Fibroblast of skin of left biceps (primary cell): ENCODE data around the gene OR6N2.

Experiments
- DNase-seq, 2 experiments: peaks; one replicate each; pipeline ENCODE4 v3.0.0-alpha.2; 2013; ENCODE audit warnings: low read depth in 2 of 2

OR6N2 gene

DNA sequence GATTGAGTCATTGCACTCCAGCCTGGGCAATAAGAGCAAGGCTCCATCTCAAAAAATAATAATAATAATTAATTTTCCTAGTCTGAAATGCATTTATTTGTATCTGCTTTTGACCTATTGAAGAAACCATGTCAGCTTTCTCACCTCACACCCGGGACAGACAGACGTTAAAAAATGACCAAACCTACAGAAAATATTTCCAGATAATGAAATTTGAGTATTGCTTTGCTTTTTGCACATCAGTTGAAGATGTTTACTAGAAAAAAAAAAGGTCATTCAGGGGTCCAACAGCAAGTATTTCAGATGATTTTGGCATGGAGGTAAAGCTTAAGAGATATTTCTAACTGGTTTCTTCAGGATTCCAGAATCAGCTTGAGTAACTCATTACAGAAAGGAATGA lies 26.6 kb downstream of the OR6N2 start, which contains the start of gene OR6K6:
OR6K6 (plus strand) TSS at position 301 of the 400 bp plus-strand sequence. CDS start 168 bp downstream, outside the sequence.
- DNase-seq: no peak

DNA sequence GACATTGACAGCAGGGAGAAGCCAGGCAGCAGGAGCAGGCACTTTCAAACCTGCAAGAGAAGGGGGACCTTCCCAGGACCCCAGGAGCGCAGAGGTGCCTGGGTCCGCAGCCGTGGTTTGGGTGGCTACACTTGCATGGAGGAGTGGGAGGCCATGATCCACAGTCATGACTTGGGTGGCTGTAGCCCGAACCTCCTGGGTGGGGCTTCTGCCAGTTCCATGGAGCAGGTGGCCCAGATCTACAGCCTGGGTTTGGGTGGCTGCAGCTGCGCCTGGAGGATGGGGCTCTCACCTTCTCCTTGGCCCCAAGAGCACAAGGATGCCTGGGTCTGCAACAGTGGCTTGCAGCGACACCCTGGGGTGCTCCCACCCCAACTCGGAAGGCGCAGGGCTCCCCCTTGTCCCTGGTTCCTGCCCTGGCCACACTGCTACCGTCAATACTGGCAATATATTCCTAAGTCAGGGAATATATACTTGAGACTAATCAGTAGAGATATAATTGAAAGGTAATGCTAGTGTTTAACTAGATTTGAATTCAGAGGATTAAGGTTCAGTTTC lies 28.8 kb downstream of the OR6N2 start:
- no peak for DNase-seq

DNA sequence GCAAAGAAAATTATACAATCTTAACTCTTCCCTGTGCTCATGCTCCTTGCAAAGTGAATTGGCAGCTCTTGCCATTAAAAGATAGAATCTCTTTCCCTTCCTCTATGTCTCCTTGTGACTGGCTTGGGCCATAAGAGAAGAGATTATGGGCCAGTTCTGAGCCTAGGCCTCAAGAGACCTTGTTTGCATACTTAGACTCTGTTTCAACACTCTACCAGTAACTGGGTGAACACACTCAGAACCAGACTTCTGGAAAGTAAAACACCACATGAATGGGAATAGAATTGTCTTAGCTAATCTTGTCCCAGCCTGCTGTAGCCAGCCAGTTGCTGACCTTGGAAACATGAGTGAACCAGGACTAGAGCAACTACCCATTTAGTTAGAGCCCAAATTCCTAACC lies 45.2 kb downstream of the OR6N2 start:
- no peak for DNase-seq

DNA sequence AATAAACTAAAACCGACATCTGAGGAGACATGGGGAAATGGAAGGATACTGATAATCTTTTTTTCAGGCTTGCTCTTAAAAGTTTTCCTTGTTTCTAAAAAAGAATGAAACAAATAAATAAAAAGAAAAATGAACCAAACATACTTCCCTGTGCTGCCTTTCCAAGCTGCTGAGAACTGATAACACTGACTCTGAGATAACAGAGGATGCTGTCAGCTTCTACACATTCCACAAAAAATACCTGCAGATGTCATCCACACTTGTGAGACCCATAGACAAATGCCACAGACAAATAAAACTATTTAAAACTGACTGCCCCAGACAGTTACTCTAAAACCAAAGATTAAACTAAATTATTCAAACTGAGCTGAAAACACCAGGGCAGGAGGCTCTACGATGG lies 48.5 kb downstream of the OR6N2 start:
- DNase-seq: no peak

DNA sequence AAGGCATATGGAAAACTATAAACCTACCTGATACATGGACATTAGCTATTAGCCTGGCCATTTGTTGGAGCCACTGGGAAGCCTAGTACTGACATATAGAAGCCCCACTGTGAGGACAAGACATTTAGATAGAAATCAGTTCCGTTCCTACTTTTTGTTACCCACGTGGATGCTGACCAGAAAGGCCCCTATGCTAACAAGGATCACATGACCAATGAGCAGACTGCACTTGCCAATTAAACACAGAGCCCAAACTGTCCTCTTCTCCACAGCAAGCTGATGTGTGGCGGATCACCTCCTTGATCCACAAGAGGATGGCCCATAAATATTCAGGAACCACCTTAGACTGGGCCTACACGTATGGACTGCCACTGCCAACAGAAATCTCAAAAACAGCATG lies 49.3 kb downstream of the OR6N2 start:
- DNase-seq: no peak

DNA sequence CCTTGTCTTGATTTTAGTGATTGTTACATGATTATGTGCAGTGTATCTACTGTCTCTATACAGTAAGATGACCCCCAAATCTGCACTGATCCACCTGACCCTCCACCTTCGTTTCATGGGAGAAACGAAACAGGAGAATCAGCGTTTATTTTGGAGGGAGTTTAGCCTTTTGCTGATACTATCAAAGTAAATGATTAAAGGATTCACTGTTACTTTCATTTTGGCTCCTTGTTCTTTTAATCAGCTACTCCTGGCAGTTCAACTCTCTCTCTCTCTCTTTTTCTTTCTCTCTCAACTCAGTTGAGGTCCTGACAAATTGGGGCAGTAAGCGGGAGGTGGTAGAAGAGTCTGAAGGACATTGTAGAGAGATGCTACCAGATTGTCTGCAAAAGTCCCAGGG lies 50.6 kb downstream of the OR6N2 start:
- DNase-seq: no peak

DNA sequence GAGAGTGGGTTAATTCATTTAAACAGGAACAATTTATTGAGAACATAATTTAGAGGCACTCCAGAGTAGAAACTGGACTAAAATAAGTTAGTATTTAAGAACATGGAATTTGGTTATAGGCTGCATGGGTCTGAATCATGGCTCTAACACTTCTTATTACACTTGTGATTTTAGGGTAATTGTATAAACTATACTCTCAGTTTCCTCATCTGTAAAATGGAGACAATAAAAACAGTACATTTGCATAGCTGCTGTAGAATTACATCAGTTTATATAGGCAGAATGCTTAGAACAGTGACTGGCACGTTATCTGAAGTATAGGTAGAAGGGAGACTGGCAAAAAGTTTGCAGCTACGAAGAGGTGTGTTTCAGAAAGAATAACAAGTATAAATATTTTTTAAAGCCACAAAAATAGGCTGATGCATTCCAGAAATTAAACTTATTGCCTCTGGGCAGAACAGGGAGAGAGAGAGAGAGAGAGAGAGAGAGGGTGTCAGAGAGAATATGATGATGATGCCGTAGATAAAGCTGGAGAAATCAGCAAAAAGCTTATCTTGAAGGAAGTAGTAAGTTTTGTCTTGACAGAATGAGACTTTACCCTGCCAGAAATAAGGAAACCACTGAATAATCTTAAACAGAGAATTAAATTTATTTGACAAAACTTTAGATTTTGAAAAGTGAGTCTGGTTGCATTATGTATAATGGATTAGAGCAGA lies 52.3 kb downstream of the OR6N2 start:
- no peak for DNase-seq

DNA sequence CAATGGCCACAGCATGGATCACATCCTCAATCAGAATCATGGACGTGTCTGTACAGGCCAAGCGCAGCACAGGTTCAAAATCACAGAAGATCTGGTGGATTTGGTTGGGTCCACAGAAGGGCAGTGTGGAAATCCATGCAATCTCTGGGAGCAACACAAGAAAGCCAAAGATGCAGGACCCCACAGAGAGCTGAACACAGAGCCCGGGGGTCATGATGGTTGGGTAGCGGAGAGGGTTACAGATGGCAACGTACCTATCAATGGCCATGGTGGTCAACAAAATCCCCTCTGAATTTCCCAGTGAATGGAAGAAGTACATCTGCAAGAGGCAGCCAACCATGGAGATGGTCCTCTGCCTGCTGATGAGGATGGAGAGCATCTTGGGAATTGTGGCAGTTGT lies 56.6 kb downstream of the OR6N2 start:
- DNase-seq: no peak
